ENCODE results near the gene SFRP2.
A peak's percentile ranks its signal among the peaks of the same experiment; 100 is the strongest.

Gene SFRP2

GRCh38 chr4:153750197-153750817, 38.6 kb downstream of the SFRP2 start:
- DNase-seq (ENCODE audit: low read depth, low spot score), result peak; percentile 14
- TF ChIP-seq, protein P1, sequence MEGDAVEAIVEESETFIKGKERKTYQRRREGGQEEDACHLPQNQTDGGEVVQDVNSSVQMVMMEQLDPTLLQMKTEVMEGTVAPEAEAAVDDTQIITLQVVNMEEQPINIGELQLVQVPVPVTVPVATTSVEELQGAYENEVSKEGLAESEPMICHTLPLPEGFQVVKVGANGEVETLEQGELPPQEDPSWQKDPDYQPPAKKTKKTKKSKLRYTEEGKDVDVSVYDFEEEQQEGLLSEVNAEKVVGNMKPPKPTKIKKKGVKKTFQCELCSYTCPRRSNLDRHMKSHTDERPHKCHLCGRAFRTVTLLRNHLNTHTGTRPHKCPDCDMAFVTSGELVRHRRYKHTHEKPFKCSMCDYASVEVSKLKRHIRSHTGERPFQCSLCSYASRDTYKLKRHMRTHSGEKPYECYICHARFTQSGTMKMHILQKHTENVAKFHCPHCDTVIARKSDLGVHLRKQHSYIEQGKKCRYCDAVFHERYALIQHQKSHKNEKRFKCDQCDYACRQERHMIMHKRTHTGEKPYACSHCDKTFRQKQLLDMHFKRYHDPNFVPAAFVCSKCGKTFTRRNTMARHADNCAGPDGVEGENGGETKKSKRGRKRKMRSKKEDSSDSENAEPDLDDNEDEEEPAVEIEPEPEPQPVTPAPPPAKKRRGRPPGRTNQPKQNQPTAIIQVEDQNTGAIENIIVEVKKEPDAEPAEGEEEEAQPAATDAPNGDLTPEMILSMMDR (IDR thresholded peaks at IDR 0.05; ENCODE audit: insufficient read depth, low read length, missing control alignments), result peak; percentile 68
- CTCF ChIA-PET, result interaction anchor here (0.8 to 2.6 kb wide), 19 partner anchors 9 to 796 kb away, joined by 3 to 16 read pairs (median 4); no protein-coding TSS in a partner anchor
- no peak overlapping the region for H3K4me3 ChIP-seq (ENCODE audit: low read depth, low read length)
- POLR2A ChIA-PET, result no interaction called here

GRCh38 chr4:153748378-153748777, 40.5 kb downstream of the SFRP2 start:
- DNase-seq (ENCODE audit: low read depth, low spot score), result no peak
- TF ChIP-seq, protein P1 (IDR thresholded peaks at IDR 0.05; ENCODE audit: insufficient read depth, low read length, missing control alignments), result no peak
- ChIA-PET POLR2A (no interaction called here), CTCF (interaction anchor here (1.3 kb wide), 1 partner anchor 64 kb away, joined by 3 read pairs; the partner anchor contains the start of gene TLR2)
- H3K4me3 ChIP-seq (ENCODE audit: low read depth, low read length), result no peak overlapping the region

- ChIA-PET POLR2A (no interaction called here), CTCF (no interaction called here)
- TF ChIP-seq, protein P1 (IDR thresholded peaks at IDR 0.05; ENCODE audit: insufficient read depth, low read length, missing control alignments), result no peak
- no peak overlapping the region for H3K4me3 ChIP-seq (ENCODE audit: low read depth, low read length)
- no peak for DNase-seq (ENCODE audit: low read depth, low spot score)
Measured at GRCh38 chr4:153747406-153747955, 41.4 kb downstream of the SFRP2 start.

GRCh38 chr4:153745651-153746050, 43.2 kb downstream of the SFRP2 start:
- ChIA-PET POLR2A (no interaction called here), CTCF (no interaction called here)
- DNase-seq (ENCODE audit: low read depth, low spot score), result no peak
- TF ChIP-seq, protein P1 (IDR thresholded peaks at IDR 0.05; ENCODE audit: insufficient read depth, low read length, missing control alignments), result no peak
- no peak overlapping the region for H3K4me3 ChIP-seq (ENCODE audit: low read depth, low read length)

GRCh38 chr4:153741541-153741940, 47.3 kb downstream of the SFRP2 start:
- POLR2A ChIA-PET, result no interaction called here

GRCh38 chr4:153735906-153736461, 52.9 kb downstream of the SFRP2 start:
- TF ChIP-seq, protein P1 (IDR thresholded peaks at IDR 0.05; ENCODE audit: insufficient read depth, low read length, missing control alignments), result no peak
- ChIA-PET CTCF (no interaction called here), POLR2A (no interaction called here)
- DNase-seq (ENCODE audit: low read depth, low spot score), result no peak
- no peak overlapping the region for H3K4me3 ChIP-seq (ENCODE audit: low read depth, low read length)

More at GRCh38 chr4:153741541-153741940, 47.3 kb downstream of the SFRP2 start:
- no peak overlapping the region for H3K4me3 ChIP-seq (ENCODE audit: low read depth, low read length)
- TF ChIP-seq, protein P1 (IDR thresholded peaks at IDR 0.05; ENCODE audit: insufficient read depth, low read length, missing control alignments), result no peak
- CTCF ChIA-PET, result interaction anchor here (1.0 to 3.9 kb wide), 2 partner anchors 9 to 12 kb away, joined by 3 to 13 read pairs; no protein-coding TSS in a partner anchor
- DNase-seq (ENCODE audit: low read depth, low spot score), result no peak

Measured in AG04449 (cell line).